Panc1 (cell line): ENCODE data around the gene AMDHD2. TPM values are rescaled to one million over a fixed set of nuclear protein-coding genes. Genes with fewer than 3 reads are reported as not detected.

Experiments used
- ATAC-seq: fragments of 200-7000 bp; cut with Tn5 transposase; 2 replicates; pipeline ENCODE4 v1.9.1; 2020; ENCODE audit warnings: mild to moderate bottlenecking, moderate library complexity
- BruUV-seq: library from RNA; stranded (reverse); fragments of 400-500 nt; replicated peaks from 2 replicates; lab custom pipeline; 2021; lab: Mats Ljungman, UMichigan
- CTCF ChIA-PET: fragments of 300-600 bp; sonication (Branson Sonifier 250); formaldehyde crosslinking; loops from one replicate; lab custom pipeline; 2022; ENCODE audit warnings: antibody characterized with exemption; lab: Charles Lee
- POLR2A ChIA-PET: fragments of 300-600 bp; sonication (Branson Sonifier 250); formaldehyde crosslinking; loops from one replicate; lab custom pipeline; 2022; ENCODE audit warnings: antibody characterized with exemption; lab: Charles Lee
- DNase-seq: peaks from one replicate; pipeline ENCODE4 v3.0.0-alpha.2; 2010; ENCODE audit warnings: low read depth, low spot score
- H3K27ac ChIP-seq: 2 replicates; pipeline ENCODE4 v1.5.1; 2011; ENCODE audit warnings: mild to moderate bottlenecking, low read length, inconsistent platforms
- H3K27me3 ChIP-seq: fragments of 200-500 bp; sonication (Bioruptor generic); 2 replicates; pipeline ENCODE4 v1.6.0; 2014; ENCODE audit warnings: low read length, inconsistent platforms; ENCODE audit not compliant: control insufficient read depth, insufficient read depth
- H3K36me3 ChIP-seq: fragments of 200-500 bp; sonication (Bioruptor generic); 2 replicates; pipeline ENCODE4 v1.5.1; 2014; ENCODE audit warnings: inconsistent platforms, mild to moderate bottlenecking, low read length, moderate library complexity; ENCODE audit not compliant: control insufficient read depth, insufficient read depth
- H3K4me1 ChIP-seq: 2 replicates; pipeline ENCODE4 v1.5.1; 2011; ENCODE audit warnings: inconsistent platforms, mild to moderate bottlenecking, low read length, moderate library complexity; ENCODE audit not compliant: control insufficient read depth, insufficient read depth
- H3K4me3 ChIP-seq, 2 experiments: 2 replicates each; pipeline ENCODE4 v1.5.1; 2011 to 2012; ENCODE audit warnings: low read depth in 2 of 2, low read length in 2 of 2, mild to moderate bottlenecking in 2 of 2, inconsistent platforms in 1 of 2, moderate library complexity in 1 of 2
- H3K9me3 ChIP-seq: fragments of 200-500 bp; sonication (Bioruptor generic); 2 replicates; pipeline ENCODE4 v1.5.1; 2014; ENCODE audit warnings: low read depth, mild to moderate bottlenecking, inconsistent platforms, low read length, moderate library complexity; ENCODE audit not compliant: control insufficient read depth, insufficient read depth
- POLR2AphosphoS5 ChIP-seq: IDR thresholded peaks from 2 replicates; pipeline ENCODE4 v1.6.1; 2012; ENCODE audit warnings: mild to moderate bottlenecking, low read depth, low read length, moderate library complexity
- REST ChIP-seq, 2 experiments: IDR thresholded peaks; 2 replicates each; pipeline ENCODE4 v1.6.1; 2011 to 2012; ENCODE audit warnings: low read depth in 2 of 2, control low read depth in 1 of 2, low read length in 1 of 2, mild to moderate bottlenecking in 1 of 2, moderate library complexity in 1 of 2; ENCODE audit not compliant: insufficient read depth in 1 of 2
- SIN3A ChIP-seq: IDR thresholded peaks from 2 replicates; pipeline ENCODE4 v1.6.1; 2012; ENCODE audit warnings: low read depth, mild to moderate bottlenecking, low read length, moderate library complexity, borderline replicate concordance; ENCODE audit not compliant: insufficient read depth
- TCF7L2 ChIP-seq: IDR thresholded peaks from 2 replicates; pipeline ENCODE4 v1.6.1; 2011; ENCODE audit warnings: mild to moderate bottlenecking, low read depth, low read length, inconsistent platforms
- in situ Hi-C: cut with HindIII; loops from 2 replicates; pipeline ENCODE4 v1.10.0; 2016; ENCODE audit warnings: low sequenced_read_pairs, low pct_unique_long_range_greater_than_20kb
- intact Hi-C: fragments of 100-400 bp; cut with micrococcal nuclease; formaldehyde crosslinking; loops from one replicate; pipeline ENCODE4 v1.10.0; 2022; ENCODE audit not compliant: unreplicated experiment
- total RNA-seq: library from RNA; stranded (reverse); gene quantifications from one replicate; pipeline ENCODE4 v1.2.1, GENCODE V29; 2021; ENCODE audit not compliant: unreplicated experiment
- TF ChIP-seq, protein P1 (sequence below): fragments of 450-650 bp; IDR thresholded peaks from 2 replicates; pipeline ENCODE4 v1.5.1; 2017; ENCODE audit warnings: mild to moderate bottlenecking

Gene AMDHD2
- total RNA-seq, 1 experiment from 2014 or later, result 87.5 TPM

DNA sequence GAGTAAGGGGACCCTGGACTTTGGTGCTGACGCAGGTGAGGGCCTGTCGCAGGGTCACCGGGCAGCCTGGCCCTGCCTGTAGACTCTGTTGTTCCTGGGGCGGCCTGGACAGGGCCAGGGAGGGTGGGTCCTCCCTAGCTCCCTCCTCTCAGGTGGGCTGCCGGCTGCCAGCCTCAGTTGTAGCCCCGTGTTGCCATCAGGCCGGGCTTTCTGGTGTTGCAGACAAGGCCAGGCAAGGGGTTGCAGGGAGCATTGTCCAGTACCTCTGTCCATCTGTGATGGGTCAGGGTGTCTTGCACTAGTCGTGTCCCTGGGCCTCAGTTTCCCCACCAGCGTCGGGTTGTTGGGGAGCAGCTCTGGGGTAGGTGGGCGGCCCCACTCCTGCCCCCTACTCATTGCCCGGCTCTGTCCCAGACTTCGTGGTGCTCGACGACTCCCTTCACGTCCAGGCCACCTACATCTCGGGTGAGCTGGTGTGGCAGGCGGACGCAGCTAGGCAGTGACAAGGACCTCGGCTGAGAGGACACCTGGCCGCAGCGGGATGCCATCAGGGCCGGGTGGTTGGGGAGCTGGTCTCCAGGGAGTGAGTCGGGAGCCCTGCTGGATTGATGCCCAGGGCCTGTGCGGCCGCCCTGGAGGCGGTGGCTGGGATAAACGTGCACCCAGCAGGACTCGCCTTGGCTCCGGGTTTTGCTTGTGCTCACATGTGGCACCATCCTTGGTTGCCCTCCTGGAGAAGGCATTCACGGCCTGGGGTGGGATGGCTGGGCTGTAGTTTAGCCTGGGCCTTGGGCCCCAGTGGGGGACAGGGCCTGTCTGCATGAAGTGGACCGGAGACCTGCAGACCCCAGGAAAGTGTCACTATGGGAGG lies 9.1 kb downstream of the AMDHD2 start:
- no peak overlapping the region for H3K4me3 ChIP-seq
- BruUV-seq, result no TSS peak
- DNase-seq, result no peak
- intact Hi-C loops, result no loop called here
- CTCF ChIA-PET, result no interaction called here
- H3K27ac ChIP-seq, result no peak overlapping the region
- in situ Hi-C loops, result no loop called here
- no peak for TF ChIP-seq POLR2AphosphoS5
- TF ChIP-seq SIN3A, result no peak
- no peak for TF ChIP-seq TCF7L2
- TF ChIP-seq, protein P1, sequence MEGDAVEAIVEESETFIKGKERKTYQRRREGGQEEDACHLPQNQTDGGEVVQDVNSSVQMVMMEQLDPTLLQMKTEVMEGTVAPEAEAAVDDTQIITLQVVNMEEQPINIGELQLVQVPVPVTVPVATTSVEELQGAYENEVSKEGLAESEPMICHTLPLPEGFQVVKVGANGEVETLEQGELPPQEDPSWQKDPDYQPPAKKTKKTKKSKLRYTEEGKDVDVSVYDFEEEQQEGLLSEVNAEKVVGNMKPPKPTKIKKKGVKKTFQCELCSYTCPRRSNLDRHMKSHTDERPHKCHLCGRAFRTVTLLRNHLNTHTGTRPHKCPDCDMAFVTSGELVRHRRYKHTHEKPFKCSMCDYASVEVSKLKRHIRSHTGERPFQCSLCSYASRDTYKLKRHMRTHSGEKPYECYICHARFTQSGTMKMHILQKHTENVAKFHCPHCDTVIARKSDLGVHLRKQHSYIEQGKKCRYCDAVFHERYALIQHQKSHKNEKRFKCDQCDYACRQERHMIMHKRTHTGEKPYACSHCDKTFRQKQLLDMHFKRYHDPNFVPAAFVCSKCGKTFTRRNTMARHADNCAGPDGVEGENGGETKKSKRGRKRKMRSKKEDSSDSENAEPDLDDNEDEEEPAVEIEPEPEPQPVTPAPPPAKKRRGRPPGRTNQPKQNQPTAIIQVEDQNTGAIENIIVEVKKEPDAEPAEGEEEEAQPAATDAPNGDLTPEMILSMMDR, result no peak
- TF ChIP-seq REST (IDR thresholded peaks at IDR 0.05; ENCODE audit: insufficient read depth in 1 of 2, low read depth in 2 of 2, low read length in 1 of 2), result no peak
- peaks cover 3% of the 10 kb centered on the region; the same call in 1 of the 2 replicates for H3K36me3 ChIP-seq
- H3K9me3 ChIP-seq, result no peaks in the 10 kb centered on the region
- no peaks in the 10 kb centered on the region for H3K27me3 ChIP-seq
- POLR2A ChIA-PET, result no interaction called here
- ATAC-seq, result no peak
- H3K4me1 ChIP-seq, result peaks cover 16% of the 10 kb centered on the region

GRCh38 chr16:2529961-2530628 lies 9.9 kb downstream of the AMDHD2 start:
- no peak for DNase-seq
- POLR2A ChIA-PET, result no interaction called here
- no TSS peak for BruUV-seq
- intact Hi-C loops (no loop called here), in situ Hi-C loops (no loop called here)
- CTCF ChIA-PET, result no interaction called here
- H3K27me3 ChIP-seq, result no peaks in the 10 kb centered on the region
- H3K36me3 ChIP-seq, result peaks cover 3% of the 10 kb centered on the region; the same call in 1 of the 2 replicates
- no peak for ATAC-seq
- no peaks in the 10 kb centered on the region for H3K9me3 ChIP-seq
- no peak overlapping the region for H3K27ac ChIP-seq
- H3K4me1 ChIP-seq, result peaks cover 16% of the 10 kb centered on the region
- no peak for TF ChIP-seq SIN3A
- TF ChIP-seq REST (IDR thresholded peaks at IDR 0.05; ENCODE audit: insufficient read depth in 1 of 2, low read depth in 2 of 2, low read length in 1 of 2), result no peak
- TF ChIP-seq POLR2AphosphoS5, result no peak
- no peak for TF ChIP-seq TCF7L2
- TF ChIP-seq, protein P1, result no peak
- H3K4me3 ChIP-seq, result no peak overlapping the region
